ENCODE results near the gene SLC25A22.

The SLC25A22 gene

GRCh38 chr11:774873-775592, 23.0 kb downstream of the SLC25A22 start:
- in situ Hi-C loops (cut with MboI; ENCODE audit: low sequenced_read_pairs) = no loop called here

- in situ Hi-C loops (cut with MboI; ENCODE audit: low sequenced_read_pairs) = no loop called here
These were observed 24.3 kb downstream of the SLC25A22 start for GRCh38 chr11:773830-774229.

GRCh38 chr11:773425-773824, 24.7 kb downstream of the SLC25A22 start:
- in situ Hi-C loops (cut with MboI; ENCODE audit: low sequenced_read_pairs) = no loop called here

GRCh38 chr11:772429-773390, 25.4 kb downstream of the SLC25A22 start:
- in situ Hi-C loops (cut with MboI; ENCODE audit: low sequenced_read_pairs) = no loop called here

GRCh38 chr11:771617-772204, 26.4 kb downstream of the SLC25A22 start:
- in situ Hi-C loops (cut with MboI; ENCODE audit: low sequenced_read_pairs) = no loop called here

- in situ Hi-C loops (cut with MboI; ENCODE audit: low sequenced_read_pairs) = no loop called here
These were observed 27.2 kb downstream of the SLC25A22 start for GRCh38 chr11:770642-771616.

- in situ Hi-C loops (cut with MboI; ENCODE audit: low sequenced_read_pairs) = no loop called here
These were observed 28.0 kb downstream of the SLC25A22 start for GRCh38 chr11:769887-770641.

GRCh38 chr11:767238-767637, 30.8 kb downstream of the SLC25A22 start:
- in situ Hi-C loops (cut with MboI; ENCODE audit: low sequenced_read_pairs) = no loop called here

GRCh38 chr11:766936-767210, 31.2 kb downstream of the SLC25A22 start:
- in situ Hi-C loops (cut with MboI; ENCODE audit: low sequenced_read_pairs) = no loop called here

GRCh38 chr11:766106-766935, 31.8 kb downstream of the SLC25A22 start:
- in situ Hi-C loops (cut with MboI; ENCODE audit: low sequenced_read_pairs) = no loop called here

GRCh38 chr11:765802-766091, 32.3 kb downstream of the SLC25A22 start:
- in situ Hi-C loops (cut with MboI; ENCODE audit: low sequenced_read_pairs) = no loop called here

GRCh38 chr11:765025-765801, 32.9 kb downstream of the SLC25A22 start:
- in situ Hi-C loops (cut with MboI; ENCODE audit: low sequenced_read_pairs) = no loop called here

- in situ Hi-C loops (cut with MboI; ENCODE audit: low sequenced_read_pairs) = no loop called here
These were observed 33.6 kb downstream of the SLC25A22 start for GRCh38 chr11:764322-765024.

GRCh38 chr11:763549-764321, 34.3 kb downstream of the SLC25A22 start:
- in situ Hi-C loops (cut with MboI; ENCODE audit: low sequenced_read_pairs) = no loop called here

- in situ Hi-C loops (cut with MboI; ENCODE audit: low sequenced_read_pairs) = no loop called here
These were observed 35.0 kb downstream of the SLC25A22 start for GRCh38 chr11:763073-763463.

GRCh38 chr11:762421-763072, 35.5 kb downstream of the SLC25A22 start:
- in situ Hi-C loops (cut with MboI; ENCODE audit: low sequenced_read_pairs) = no loop called here

All from hTERT RPE-1 (cell line).